ENCODE measurements around the gene LRRN1.

- TF ChIP-seq CTCF (IDR thresholded peaks at IDR 0.05; ENCODE audit: borderline replicate concordance, extremely low read depth, low read length, poor library complexity, severe bottlenecking) (no peak), EZH2 (IDR thresholded peaks at IDR 0.05; ENCODE audit: borderline replicate concordance, low read depth, low read length, severe bottlenecking) (no peak)
These were observed 37.6 kb downstream of the LRRN1 start for GRCh38 chr3:3836845-3837244.

Data from DND-41 (cell line).